ENCODE data around the gene CHD5.

- TF ChIP-seq, protein P1, sequence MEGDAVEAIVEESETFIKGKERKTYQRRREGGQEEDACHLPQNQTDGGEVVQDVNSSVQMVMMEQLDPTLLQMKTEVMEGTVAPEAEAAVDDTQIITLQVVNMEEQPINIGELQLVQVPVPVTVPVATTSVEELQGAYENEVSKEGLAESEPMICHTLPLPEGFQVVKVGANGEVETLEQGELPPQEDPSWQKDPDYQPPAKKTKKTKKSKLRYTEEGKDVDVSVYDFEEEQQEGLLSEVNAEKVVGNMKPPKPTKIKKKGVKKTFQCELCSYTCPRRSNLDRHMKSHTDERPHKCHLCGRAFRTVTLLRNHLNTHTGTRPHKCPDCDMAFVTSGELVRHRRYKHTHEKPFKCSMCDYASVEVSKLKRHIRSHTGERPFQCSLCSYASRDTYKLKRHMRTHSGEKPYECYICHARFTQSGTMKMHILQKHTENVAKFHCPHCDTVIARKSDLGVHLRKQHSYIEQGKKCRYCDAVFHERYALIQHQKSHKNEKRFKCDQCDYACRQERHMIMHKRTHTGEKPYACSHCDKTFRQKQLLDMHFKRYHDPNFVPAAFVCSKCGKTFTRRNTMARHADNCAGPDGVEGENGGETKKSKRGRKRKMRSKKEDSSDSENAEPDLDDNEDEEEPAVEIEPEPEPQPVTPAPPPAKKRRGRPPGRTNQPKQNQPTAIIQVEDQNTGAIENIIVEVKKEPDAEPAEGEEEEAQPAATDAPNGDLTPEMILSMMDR (IDR thresholded peaks at IDR 0.05; ENCODE audit: low read length), result no peak
- no peak for TF ChIP-seq EZH2phosphoT487 (IDR thresholded peaks at IDR 0.05; ENCODE audit: low read length)
- TF ChIP-seq EZH2 (optimal IDR thresholded peaks at IDR 0.05; ENCODE audit: low read depth, low read length), result no peak
Measured at GRCh38 chr1:6179564-6180175, 451 bp downstream of the CHD5 start.

All from MM.1S (cell line).